Fibroblast of the aortic adventitia (primary cell): ENCODE results near the gene CXCR1. TPM values are rescaled to one million over a fixed set of nuclear protein-coding genes. Genes with fewer than 3 reads are reported as not detected.

ENCODE experiments used
- DNase-seq: peaks from one replicate; pipeline ENCODE4 v3.0.0-alpha.2; 2010; ENCODE audit warnings: low read depth
- H3K4me3 ChIP-seq: 2 replicates; pipeline ENCODE4 v1.5.1; 2011; ENCODE audit warnings: low read depth, mild to moderate bottlenecking, control low read depth, low read length, moderate library complexity
- total RNA-seq: library from RNA; depleted of rRNA; stranded (reverse); fragments of >200 nt; gene quantifications from 2 replicates; pipeline ENCODE4 v1.2.3, GENCODE V29; 2012; ENCODE audit warnings: low replicate concordance
- TF ChIP-seq, protein P1 (sequence below): IDR thresholded peaks from 2 replicates; pipeline ENCODE4 v1.5.1; 2011; ENCODE audit warnings: mild to moderate bottlenecking, low read length, control low read depth, inconsistent platforms; ENCODE audit not compliant: insufficient read depth

CXCR1 gene
- total RNA-seq, 1 donor: not detected

DNA sequence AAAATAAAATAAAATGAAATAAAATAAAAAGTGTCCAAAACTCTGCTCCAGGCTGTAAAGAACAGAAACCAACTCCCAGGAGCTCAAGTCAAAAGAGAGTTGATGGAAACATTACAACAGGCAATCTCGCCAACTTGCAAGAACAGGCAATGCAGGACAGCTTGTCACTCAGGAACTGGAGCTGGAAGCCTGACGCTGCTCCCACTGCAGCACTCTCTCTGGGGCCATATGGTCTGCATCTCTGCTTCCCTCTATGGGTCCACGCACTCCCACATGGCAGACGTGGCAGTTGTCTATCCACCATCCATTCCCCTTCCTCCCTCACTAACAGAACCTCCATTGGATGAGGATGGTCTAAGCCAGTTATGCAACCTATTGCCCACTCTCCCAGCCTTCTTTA is 26.9 kb upstream of the CXCR1 start:
- H3K4me3 ChIP-seq: no peak overlapping the region
- DNase-seq: no peak
- TF ChIP-seq, protein P1, sequence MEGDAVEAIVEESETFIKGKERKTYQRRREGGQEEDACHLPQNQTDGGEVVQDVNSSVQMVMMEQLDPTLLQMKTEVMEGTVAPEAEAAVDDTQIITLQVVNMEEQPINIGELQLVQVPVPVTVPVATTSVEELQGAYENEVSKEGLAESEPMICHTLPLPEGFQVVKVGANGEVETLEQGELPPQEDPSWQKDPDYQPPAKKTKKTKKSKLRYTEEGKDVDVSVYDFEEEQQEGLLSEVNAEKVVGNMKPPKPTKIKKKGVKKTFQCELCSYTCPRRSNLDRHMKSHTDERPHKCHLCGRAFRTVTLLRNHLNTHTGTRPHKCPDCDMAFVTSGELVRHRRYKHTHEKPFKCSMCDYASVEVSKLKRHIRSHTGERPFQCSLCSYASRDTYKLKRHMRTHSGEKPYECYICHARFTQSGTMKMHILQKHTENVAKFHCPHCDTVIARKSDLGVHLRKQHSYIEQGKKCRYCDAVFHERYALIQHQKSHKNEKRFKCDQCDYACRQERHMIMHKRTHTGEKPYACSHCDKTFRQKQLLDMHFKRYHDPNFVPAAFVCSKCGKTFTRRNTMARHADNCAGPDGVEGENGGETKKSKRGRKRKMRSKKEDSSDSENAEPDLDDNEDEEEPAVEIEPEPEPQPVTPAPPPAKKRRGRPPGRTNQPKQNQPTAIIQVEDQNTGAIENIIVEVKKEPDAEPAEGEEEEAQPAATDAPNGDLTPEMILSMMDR: no peak

GRCh38 chr2:218192902-218193430 is 26.2 kb upstream of the CXCR1 start:
- TF ChIP-seq, protein P1: no peak
- H3K4me3 ChIP-seq: no peak overlapping the region
- no peak for DNase-seq

DNA sequence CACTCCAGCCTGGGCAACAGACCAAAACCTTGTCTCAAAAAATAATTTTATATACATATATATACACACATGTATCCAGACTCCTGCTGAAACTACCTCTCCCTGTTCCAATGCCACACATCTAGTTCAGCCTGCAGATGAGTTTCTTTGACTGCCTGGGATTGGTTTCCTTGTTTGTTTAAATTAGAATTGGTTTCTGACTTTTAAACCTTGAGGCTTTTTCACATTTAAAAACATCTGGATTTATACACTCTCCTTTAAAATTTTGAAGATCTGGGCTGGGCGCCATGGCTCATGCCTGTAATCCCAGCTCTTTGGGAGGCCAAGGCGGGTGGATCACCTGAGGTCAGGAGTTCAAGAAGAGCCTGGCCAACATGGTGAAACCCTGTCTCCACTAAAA is 21.8 kb upstream of the CXCR1 start:
- DNase-seq: no peak
- TF ChIP-seq, protein P1: no peak
- H3K4me3 ChIP-seq: no peak overlapping the region

DNA sequence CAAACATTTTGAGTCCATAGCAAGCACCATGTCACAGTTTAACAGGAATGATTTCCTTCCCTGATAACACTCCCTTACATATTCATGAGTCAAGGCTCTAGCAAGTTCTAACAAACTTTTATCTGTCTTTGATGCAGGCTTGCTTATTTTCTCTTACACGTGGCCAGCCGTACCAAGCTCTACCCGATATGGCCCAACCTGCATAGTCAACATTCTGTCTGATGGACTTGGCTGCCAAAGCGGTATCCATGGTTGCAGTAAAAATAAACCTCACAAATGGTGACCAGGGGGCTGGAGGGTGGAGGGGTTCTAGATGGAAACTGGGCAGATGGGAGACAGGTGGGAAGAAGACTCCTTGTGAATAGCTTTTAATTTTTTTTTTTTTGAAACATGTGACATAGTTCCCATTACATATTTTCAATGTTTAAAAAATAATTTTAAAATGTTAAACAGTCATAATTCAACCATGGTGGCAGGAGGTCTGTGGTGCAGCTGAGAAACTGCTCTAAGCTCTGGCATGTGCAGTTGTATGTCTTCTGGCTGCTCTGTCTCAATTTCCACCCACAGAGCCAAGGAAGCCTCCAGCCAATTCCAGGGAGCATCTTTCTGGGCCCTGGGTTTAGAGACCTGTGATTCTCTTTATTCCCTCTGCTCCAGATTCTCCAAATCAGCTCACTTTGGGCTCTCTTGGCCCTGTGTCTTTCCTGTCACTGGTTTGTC is 20.7 kb upstream of the CXCR1 start:
- TF ChIP-seq, protein P1: no peak
- no peak for DNase-seq
- no peak overlapping the region for H3K4me3 ChIP-seq

DNA sequence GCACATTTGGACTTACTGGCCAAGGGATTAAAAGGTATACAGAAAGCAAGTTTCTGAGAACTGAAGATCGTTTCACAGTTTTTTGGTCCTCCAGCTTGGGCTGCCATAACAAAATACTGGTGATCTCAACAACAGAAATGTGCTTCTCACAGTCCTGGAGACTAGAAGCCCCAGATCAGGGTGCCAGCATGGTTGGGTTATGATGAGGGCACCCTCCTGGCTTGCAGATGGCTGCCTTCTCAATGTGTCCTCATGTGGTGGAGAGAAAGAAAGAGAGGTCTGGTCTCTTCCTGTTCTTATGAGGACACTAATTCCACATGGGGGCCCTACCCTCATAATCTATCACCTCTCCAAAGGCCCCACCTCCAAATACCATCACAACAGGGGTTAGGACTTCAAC is 20.1 kb upstream of the CXCR1 start:
- TF ChIP-seq, protein P1: no peak
- DNase-seq: no peak

GRCh38 chr2:218186355-218186766 is 19.6 kb upstream of the CXCR1 start:
- TF ChIP-seq, protein P1: peak; percentile 81
- no peak overlapping the region for H3K4me3 ChIP-seq
- peak; percentile 81 for DNase-seq

More for the DNA sequence above, 20.1 kb upstream of the CXCR1 start:
- H3K4me3 ChIP-seq: no peak overlapping the region

GRCh38 chr2:218184331-218184730 is 17.6 kb upstream of the CXCR1 start:
- DNase-seq: no peak
- TF ChIP-seq, protein P1: no peak
- no peak overlapping the region for H3K4me3 ChIP-seq
